Prostate gland (tissue), 2 donors: ENCODE measurements around the gene OSBPL3.

ENCODE experiments used
- POLR2A ChIP-seq: fragments of 450-650 bp; IDR thresholded peaks from one replicate; pipeline ENCODE4 v1.6.1; 2016; ENCODE audit warnings: antibody characterized with exemption, mild to moderate bottlenecking
- POLR2AphosphoS5 ChIP-seq: sonication (generic); formaldehyde crosslinking; IDR thresholded peaks from one replicate; pipeline ENCODE4 v1.6.1; 2017; ENCODE audit warnings: antibody characterized with exemption
- TF ChIP-seq, protein P1 (sequence below), 4 experiments: fragments of 200-600 bp in 2 of 4; fragments of 450-650 bp in 2 of 4; sonication (generic) in 2 of 4; IDR thresholded peaks; 1 replicate in 3 of 4; 2 replicates in 1 of 4; pipeline ENCODE4 v1.5.1; 2016 to 2019; ENCODE audit warnings: antibody characterized with exemption in 4 of 4, mild to moderate bottlenecking in 2 of 4, moderate library complexity in 2 of 4

GRCh38 chr7:24978843-24979469 is 1.0 kb downstream of the OSBPL3 start:
- TF ChIP-seq, protein P1, sequence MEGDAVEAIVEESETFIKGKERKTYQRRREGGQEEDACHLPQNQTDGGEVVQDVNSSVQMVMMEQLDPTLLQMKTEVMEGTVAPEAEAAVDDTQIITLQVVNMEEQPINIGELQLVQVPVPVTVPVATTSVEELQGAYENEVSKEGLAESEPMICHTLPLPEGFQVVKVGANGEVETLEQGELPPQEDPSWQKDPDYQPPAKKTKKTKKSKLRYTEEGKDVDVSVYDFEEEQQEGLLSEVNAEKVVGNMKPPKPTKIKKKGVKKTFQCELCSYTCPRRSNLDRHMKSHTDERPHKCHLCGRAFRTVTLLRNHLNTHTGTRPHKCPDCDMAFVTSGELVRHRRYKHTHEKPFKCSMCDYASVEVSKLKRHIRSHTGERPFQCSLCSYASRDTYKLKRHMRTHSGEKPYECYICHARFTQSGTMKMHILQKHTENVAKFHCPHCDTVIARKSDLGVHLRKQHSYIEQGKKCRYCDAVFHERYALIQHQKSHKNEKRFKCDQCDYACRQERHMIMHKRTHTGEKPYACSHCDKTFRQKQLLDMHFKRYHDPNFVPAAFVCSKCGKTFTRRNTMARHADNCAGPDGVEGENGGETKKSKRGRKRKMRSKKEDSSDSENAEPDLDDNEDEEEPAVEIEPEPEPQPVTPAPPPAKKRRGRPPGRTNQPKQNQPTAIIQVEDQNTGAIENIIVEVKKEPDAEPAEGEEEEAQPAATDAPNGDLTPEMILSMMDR (IDR thresholded peaks at IDR 0.05) = no peak
- TF ChIP-seq POLR2A (no peak), POLR2AphosphoS5 (no peak)
